Loucy (cell line): ENCODE results near the gene ASB14.

Experiments used
- H2AFZ ChIP-seq: fragments of 200-600 bp; sonication (generic); 2 replicates; pipeline ENCODE4 v1.6.0; 2016; ENCODE audit warnings: antibody characterized with exemption, mild to moderate bottlenecking, low read length, moderate library complexity
- H3F3A ChIP-seq: fragments of 200-600 bp; 2 replicates; pipeline ENCODE4 v1.6.0; 2016; ENCODE audit warnings: antibody characterized with exemption, low read depth, mild to moderate bottlenecking
- H3K27me3 ChIP-seq: fragments of 200-600 bp; sonication (generic); 2 replicates; pipeline ENCODE4 v1.6.1; 2014; ENCODE audit warnings: low read length, mild to moderate bottlenecking; ENCODE audit not compliant: insufficient read depth, poor library complexity, severe bottlenecking
- H3K36me3 ChIP-seq: fragments of 200-600 bp; sonication (generic); 2 replicates; pipeline ENCODE4 v1.6.1; 2016; ENCODE audit warnings: low read length; ENCODE audit not compliant: insufficient read depth
- H3K4me1 ChIP-seq: fragments of 200-600 bp; sonication (generic); 2 replicates; pipeline ENCODE4 v1.5.1; 2014; ENCODE audit warnings: low read length, mild to moderate bottlenecking; ENCODE audit not compliant: insufficient read depth, poor library complexity, severe bottlenecking
- H3K4me2 ChIP-seq: fragments of 200-600 bp; sonication (generic); 2 replicates; pipeline ENCODE4 v1.6.0; 2014; ENCODE audit warnings: antibody characterized with exemption, low read length, low read depth, mild to moderate bottlenecking; ENCODE audit not compliant: poor library complexity, severe bottlenecking
- H3K4me3 ChIP-seq: fragments of 200-600 bp; sonication (generic); 2 replicates; pipeline ENCODE4 v1.5.1; 2014; ENCODE audit warnings: low read length, mild to moderate bottlenecking, mixed read lengths; ENCODE audit not compliant: poor library complexity, severe bottlenecking
- H3K79me2 ChIP-seq: fragments of 200-600 bp; sonication (generic); 2 replicates; pipeline ENCODE4 v1.6.1; 2014; ENCODE audit warnings: low read length; ENCODE audit not compliant: insufficient read depth
- H3K9ac ChIP-seq: fragments of 200-600 bp; sonication (generic); 2 replicates; pipeline ENCODE4 v1.6.0; 2014; ENCODE audit warnings: mild to moderate bottlenecking, low read depth, low read length, moderate library complexity; ENCODE audit not compliant: poor library complexity, severe bottlenecking
- H3K9me2 ChIP-seq: fragments of 200-600 bp; sonication (generic); replicated peaks from 2 replicates; pipeline ENCODE4 v1.6.1; 2016; ENCODE audit warnings: low read depth, low read length, mixed read lengths
- H3K9me3 ChIP-seq: fragments of 200-600 bp; sonication (generic); 2 replicates; pipeline ENCODE4 v1.6.1; 2014; ENCODE audit warnings: mild to moderate bottlenecking, antibody characterized with exemption, low read length, low read depth; ENCODE audit not compliant: insufficient read depth
- H4K20me1 ChIP-seq: fragments of 200-600 bp; sonication (generic); 2 replicates; pipeline ENCODE4 v1.6.0; 2014; ENCODE audit warnings: antibody characterized with exemption, low read length, mild to moderate bottlenecking; ENCODE audit not compliant: insufficient read depth, poor library complexity, severe bottlenecking
- EZH2phosphoT487 ChIP-seq: fragments of 200-600 bp; IDR thresholded peaks from 2 replicates; pipeline ENCODE4 v1.6.1; 2018; ENCODE audit warnings: antibody characterized with exemption, mild to moderate bottlenecking, moderate library complexity, borderline replicate concordance
- TF ChIP-seq, protein P1 (sequence below): fragments of 200-600 bp; sonication (generic); conservative IDR thresholded peaks from 2 replicates; pipeline ENCODE4 v1.5.1; 2014; ENCODE audit warnings: mild to moderate bottlenecking, antibody characterized with exemption, low read length

Gene ASB14

DNA sequence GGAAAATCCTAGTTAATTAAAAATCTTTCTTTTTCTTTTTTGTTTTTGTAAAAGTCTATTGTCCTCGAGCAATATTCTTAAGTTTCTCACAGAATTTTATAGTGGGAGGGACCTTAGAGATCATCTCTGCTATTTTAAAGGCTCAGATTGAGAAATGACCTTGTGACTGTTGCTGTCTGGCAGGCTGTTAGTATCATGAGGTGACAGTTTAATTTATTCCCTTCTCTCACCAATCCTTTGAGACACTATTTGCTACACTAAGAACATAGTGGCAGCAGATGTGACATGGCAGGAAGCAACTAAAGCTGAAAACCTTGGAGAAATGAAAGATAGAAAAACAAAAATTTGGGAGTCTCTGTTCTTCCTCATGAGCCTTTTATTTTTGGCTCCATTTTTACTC lies 40.1 kb downstream of the ASB14 start:
- Histone ChIP-seq H3K36me3 (peaks cover 63% of the 10 kb centered on the region), H2AFZ (no peak overlapping the region), H3K27me3 (no peaks in the 10 kb centered on the region), H3K4me3 (no peak overlapping the region), H3K4me1 (no peaks in the 10 kb centered on the region), H3K9ac (no peak overlapping the region), H3F3A (no peaks in the 10 kb centered on the region), H3K79me2 (no peaks in the 10 kb centered on the region), H3K9me3 (no peaks in the 10 kb centered on the region), H3K9me2 (no peaks in the 10 kb centered on the region), H4K20me1 (no peaks in the 10 kb centered on the region), H3K4me2 (no peak overlapping the region)
- TF ChIP-seq, protein P1, sequence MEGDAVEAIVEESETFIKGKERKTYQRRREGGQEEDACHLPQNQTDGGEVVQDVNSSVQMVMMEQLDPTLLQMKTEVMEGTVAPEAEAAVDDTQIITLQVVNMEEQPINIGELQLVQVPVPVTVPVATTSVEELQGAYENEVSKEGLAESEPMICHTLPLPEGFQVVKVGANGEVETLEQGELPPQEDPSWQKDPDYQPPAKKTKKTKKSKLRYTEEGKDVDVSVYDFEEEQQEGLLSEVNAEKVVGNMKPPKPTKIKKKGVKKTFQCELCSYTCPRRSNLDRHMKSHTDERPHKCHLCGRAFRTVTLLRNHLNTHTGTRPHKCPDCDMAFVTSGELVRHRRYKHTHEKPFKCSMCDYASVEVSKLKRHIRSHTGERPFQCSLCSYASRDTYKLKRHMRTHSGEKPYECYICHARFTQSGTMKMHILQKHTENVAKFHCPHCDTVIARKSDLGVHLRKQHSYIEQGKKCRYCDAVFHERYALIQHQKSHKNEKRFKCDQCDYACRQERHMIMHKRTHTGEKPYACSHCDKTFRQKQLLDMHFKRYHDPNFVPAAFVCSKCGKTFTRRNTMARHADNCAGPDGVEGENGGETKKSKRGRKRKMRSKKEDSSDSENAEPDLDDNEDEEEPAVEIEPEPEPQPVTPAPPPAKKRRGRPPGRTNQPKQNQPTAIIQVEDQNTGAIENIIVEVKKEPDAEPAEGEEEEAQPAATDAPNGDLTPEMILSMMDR = no peak
- TF ChIP-seq EZH2phosphoT487 = no peak

DNA sequence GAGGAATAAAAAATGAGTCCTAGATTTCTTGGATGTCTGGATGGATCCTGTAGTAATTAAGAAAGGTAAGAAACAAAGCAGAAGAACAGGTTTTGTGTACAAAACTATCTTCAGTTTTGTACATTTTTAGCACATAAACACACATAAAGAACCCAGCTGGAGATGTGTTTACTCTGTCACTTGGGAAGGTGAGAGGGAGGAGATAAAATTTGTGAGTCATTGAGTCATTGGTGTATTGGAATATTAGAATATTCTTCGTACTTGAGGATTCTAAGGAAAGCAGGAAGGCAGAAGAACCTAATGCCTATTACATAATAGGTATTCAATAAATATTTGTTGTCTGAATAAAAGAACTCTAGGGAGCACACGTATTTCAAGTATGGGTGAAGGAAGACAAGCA lies 47.5 kb downstream of the ASB14 start:
- Histone ChIP-seq H3K4me1 (no peaks in the 10 kb centered on the region), H3K9me2 (no peaks in the 10 kb centered on the region), H2AFZ (no peak overlapping the region), H3F3A (no peaks in the 10 kb centered on the region), H3K4me3 (no peak overlapping the region), H3K9me3 (no peaks in the 10 kb centered on the region), H4K20me1 (no peaks in the 10 kb centered on the region), H3K79me2 (no peaks in the 10 kb centered on the region), H3K27me3 (no peaks in the 10 kb centered on the region), H3K9ac (no peak overlapping the region), H3K36me3 (peaks cover 87% of the 10 kb centered on the region), H3K4me2 (no peak overlapping the region)
- no peak for TF ChIP-seq EZH2phosphoT487
- TF ChIP-seq, protein P1 = no peak

DNA sequence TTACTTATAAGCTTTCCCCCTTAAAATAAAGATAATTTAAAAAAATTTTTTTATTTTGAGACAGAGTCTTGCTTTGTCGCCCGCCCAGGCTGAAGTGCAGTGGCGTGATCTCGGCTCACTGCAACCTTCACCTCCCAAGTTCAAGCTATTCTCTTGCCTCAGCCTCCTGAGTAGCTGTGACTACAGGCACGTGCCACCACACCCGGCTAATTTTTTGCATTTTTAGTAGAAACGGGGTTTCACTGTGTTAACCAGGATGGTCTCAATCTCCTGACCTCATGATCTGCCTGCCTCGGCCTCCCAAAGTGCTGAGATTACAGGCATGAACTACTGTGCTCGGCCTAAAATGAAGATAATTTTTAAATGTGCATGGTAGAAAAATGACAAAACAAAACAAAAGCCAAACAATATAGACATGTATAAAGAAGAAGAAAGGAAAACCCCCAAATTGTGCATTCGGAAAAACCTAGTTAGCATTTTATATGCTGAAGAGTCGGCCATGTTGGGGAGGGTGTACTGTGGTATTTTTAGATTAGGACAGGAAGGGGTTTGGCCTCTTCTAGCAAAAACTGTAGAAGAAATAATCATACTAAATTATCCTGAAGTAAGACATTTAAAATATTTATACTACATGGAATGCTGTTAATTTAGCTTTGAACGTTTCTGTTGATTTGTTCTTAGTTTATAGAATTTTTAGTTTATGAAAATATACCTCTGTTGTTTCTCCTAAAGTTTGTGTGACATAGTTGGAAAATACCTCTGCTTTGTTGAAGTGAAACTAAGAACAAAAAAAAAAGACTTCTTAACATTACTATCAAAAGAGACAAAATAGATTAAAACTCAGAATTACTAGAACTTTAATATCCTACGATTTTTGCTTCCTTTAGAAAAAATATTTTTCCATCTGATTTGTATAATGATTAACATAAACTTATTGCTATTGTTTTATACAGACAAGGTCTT lies 57.6 kb downstream of the ASB14 start:
- no peaks in the 10 kb centered on the region; the same call in 1 of the 2 replicates for H3K9me3 ChIP-seq
- peaks cover 63% of the 10 kb centered on the region for H3K79me2 ChIP-seq
- H3K9ac ChIP-seq = no peak overlapping the region
- peak overlapping the region; percentile 43 for H3K4me2 ChIP-seq
- peaks cover 23% of the 10 kb centered on the region for H4K20me1 ChIP-seq
- no peak overlapping the region for H2AFZ ChIP-seq
- H3K9me2 ChIP-seq = no peaks in the 10 kb centered on the region
- H3F3A ChIP-seq = no peaks in the 10 kb centered on the region
- no peaks in the 10 kb centered on the region for H3K27me3 ChIP-seq
- H3K4me3 ChIP-seq = peak overlapping the region; percentile 30
- peaks cover 31% of the 10 kb centered on the region for H3K4me1 ChIP-seq
- TF ChIP-seq, protein P1 = no peak
- no peak for TF ChIP-seq EZH2phosphoT487
- peaks cover 32% of the 10 kb centered on the region for H3K36me3 ChIP-seq
